ENCODE data around the gene ALG6.
"Not testable (repeated sequence)": the region's sequence is repeated elsewhere in the genome, so short reads cannot be mapped to it uniquely, and the experiment has no call there.

The ALG6 gene

DNA sequence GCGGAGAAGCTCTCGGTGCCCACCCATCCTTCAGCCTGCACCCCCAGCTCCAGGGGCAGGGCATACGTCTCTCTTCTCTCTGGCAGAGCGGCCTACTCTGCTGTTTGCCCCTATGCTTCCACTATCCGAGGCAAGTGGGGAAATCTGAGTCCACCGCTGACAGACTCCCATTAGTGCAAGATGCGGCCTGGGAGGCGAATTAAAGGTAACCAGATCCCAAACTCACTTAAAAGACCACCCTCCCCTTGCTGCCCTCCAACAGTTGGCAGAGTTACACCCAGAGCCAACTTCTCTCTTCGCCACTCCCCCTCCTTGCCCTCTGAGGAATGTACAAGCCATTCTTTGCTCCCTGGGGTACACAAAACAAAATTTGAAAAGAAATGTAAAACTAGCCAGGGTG, 38.6 kb upstream of the ALG6 start:
- no peak for DNase-seq

GRCh38 chr1:63329621-63330330, 37.7 kb upstream of the ALG6 start:
- no peak for DNase-seq

DNA sequence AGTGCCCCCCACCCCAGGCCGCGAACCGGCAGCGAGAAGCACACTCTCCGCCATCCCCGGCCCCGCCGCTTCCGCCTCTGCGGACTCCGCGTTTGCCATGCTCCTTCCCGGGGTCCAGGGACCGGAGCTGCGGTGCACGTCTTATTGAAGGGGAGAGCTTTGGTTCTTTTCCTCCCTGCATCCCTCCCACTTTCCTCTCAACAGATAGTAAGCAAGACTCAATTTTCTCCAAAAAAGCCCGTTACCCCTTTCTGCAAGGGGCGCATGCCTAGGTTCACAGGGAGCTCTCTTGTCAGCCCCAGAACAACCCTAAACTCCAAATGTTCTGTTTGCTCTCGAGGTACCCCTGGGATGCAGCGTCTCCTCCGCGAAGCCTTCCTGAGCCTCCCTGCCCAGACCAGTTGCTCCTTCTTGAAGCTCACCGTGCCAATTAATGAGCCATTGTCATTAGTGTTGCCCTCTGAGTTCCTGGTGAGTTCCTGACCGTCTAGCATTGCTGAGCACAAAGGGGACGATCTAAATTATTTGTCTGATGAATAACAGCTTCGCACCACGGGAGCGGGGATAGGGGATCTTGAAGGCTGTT, 37.0 kb upstream of the ALG6 start:
- no peak for DNase-seq

DNA sequence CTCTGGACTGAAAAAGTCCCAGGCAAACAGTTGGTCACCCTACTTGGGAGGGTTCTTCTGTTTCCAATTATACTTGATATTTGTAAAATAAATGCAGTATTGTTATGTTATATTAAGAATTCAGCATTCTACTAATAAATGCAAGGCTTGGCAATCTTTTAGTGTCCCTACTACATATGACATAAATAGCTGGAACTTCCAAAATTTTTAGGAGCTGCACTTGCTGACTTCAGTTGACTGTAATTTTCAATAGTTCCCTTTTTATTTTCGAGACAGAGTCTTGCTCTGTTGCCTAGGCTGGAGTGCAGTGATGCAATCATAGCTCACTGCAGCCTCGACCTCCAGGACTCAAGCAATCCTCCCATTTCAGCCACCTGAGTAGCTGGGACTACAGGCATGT, 25.0 kb upstream of the ALG6 start:
- DNase-seq: no peak

DNA sequence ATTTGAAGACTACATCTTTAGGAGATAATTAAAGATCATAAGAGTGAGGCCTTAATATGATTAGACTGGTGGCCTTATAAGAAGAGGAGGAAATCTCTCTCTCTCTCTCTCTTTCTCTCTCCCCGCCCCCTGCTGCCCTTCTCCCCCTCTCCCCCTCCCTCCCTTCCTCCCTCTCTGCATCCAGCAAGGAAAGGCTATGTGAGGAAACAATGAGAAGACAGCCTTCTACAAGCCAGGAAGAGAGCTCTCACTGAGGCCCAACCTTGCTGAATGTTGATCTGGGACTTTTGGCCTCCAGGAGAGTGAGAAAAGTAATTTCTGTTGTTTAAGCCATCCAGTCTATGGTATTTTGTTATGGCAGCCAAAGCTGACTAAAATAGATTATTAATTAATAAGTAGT, 23.5 kb upstream of the ALG6 start:
- DNase-seq: no peak

GRCh38 chr1:63350320-63350719, 17.1 kb upstream of the ALG6 start:
- DNase-seq: no peak

GRCh38 chr1:63352736-63353135, 14.7 kb upstream of the ALG6 start:
- DNase-seq: no peak

GRCh38 chr1:63356234-63356633, 11.2 kb upstream of the ALG6 start:
- not testable (repeated sequence) for DNase-seq

DNA sequence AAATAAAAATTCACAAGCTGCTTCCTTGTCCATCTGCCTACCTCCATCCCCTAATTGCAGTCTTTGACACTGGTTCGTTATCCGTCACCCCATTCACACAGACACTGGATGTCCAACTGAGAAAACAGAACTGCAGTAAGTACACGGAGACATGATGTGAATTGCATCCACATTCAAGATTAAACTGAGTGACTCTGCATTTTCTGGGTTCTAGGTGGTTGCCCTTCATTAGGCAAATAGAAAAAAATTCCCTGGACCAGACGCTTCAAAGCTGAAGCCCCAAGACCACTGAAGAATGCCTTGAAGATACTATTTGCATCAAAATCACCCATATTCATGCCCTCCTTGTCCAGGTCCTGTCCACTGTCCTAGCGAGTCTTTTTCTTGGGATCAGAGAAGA, 7.9 kb upstream of the ALG6 start:
- no peak for DNase-seq

DNA sequence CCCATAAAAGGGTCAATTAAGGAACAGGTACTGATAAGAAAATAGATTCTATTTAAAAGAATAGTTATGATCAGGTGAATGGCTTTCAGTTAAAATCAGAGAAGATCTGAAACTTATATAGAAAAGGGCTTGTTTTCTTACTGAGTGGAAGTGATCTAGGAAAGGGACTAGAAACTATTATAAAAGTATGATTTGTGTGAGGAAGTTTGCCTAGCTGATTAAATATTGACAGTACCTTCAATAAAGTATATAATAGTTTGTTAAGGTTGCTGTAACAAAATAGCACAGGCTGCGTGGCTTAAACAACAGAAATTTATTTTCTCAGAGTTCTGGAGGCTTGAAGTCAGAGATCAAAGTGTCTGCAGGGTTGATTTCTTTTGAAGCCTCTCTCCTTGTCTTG, 5.4 kb upstream of the ALG6 start:
- DNase-seq: no peak

- no peak for DNase-seq
Measured at GRCh38 chr1:63362578-63362977, 4.8 kb upstream of the ALG6 start.

GRCh38 chr1:63363014-63363413, 4.4 kb upstream of the ALG6 start:
- DNase-seq: no peak

- peak in 1 of 2 experiments; percentile 16 for DNase-seq
Measured at GRCh38 chr1:63366908-63367214, 566 bp upstream of the ALG6 start.

DNA sequence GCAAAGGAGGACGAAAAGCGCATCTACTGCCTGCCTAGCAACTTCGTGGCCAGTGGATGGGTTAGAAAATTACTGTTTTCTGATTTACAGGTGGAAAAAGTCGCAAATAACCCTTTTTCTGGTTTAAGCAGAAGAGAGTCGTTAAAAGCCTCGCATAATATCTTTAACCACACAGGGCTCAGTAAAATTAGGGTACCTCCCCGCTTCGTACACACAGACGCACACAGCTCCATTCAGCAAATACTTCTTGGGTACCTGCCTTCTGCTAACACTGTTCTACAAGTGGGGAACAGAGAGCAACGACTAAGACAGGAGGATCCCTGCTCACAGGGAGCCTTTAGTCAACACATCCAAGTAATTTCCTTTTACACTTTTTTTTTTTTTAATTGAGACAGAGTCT, 704 bp downstream of the ALG6 start:
- peak in 1 of 2 experiments; percentile 29 for DNase-seq

GRCh38 chr1:63379583-63379982, 12.2 kb downstream of the ALG6 start:
- DNase-seq: no peak

DNA sequence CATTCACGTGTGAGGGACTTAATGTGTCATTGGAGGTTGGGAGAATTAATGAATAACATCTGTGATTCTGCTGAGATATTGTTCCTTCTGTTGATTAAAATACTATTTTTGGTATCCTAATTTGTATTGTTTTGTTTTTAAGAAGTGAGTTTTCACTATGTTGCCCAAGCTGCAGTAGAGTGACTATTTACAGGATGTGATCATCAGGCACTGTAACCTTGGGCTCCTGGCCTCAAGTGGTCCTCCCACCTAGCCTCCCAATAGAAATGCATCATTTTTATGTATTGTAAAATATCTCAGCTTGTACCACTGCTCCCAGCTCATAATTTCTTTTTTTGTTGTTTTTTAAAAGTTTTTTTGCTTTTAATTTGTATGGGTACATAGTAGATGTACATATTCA, 14.3 kb downstream of the ALG6 start:
- DNase-seq: no peak

GRCh38 chr1:63401945-63402344, 34.5 kb downstream of the ALG6 start:
- DNase-seq: no peak

DNA sequence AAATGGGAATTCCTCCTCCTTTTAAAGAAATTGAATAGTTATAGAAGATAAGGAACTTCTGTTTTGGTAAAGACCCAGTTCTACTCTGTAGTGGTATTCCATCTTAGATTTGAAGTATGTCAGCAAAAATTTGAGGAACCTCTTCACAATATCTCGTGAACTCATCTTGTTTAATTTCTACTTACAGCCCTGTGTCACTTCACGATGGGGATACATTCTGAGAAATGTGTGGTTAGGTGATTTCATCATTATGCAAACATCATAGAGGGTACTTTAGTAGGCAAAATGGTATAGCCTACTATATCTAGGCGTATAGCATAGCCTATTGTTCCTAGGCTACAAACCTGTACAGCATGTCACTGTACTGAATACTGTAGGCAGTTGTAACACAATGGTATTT, 36.0 kb downstream of the ALG6 start:
- no peak for DNase-seq

- no peak for DNase-seq
Measured at GRCh38 chr1:63405021-63405420, 37.6 kb downstream of the ALG6 start.

DNA sequence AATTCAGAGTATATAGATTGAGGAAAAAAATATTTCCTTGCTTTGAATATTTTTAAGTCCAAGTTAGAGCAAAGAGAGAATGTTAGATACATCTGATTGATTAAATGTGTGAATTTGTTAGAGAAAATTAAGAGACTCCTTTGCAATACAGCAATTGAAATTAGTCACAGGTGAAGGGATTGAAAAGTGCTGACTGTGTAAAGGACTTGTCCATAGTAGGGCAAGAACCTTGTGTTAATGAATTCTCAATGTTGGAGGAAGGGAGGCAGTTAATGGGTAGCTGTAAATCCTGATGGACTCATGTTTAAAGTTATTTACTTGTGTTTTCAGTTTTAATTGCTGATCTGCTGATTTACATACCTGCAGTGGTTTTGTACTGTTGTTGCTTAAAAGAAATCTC, 38.6 kb downstream of the ALG6 start:
- no peak for DNase-seq

GRCh38 chr1:63407002-63407401, 39.6 kb downstream of the ALG6 start:
- no peak for DNase-seq

DNA sequence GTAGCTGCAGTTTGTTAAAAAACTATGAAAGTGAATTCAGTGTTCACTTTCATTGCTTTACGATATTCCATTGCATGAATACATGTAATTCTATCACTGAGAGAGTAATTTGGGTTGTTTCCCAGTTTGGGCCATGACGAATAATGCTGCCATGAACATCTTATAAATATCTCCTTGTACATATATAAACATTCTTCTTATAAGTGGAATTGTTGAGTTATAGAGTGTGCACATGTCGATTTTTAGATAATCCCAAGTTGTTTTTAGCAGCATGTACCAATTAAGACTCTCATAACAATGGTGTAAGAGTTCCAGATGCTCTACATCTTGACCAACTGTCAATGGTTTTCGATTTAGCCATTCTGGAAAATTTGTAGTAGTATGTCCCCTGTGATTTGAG, 40.9 kb downstream of the ALG6 start:
- DNase-seq: peak; percentile 53 to 85

DNA sequence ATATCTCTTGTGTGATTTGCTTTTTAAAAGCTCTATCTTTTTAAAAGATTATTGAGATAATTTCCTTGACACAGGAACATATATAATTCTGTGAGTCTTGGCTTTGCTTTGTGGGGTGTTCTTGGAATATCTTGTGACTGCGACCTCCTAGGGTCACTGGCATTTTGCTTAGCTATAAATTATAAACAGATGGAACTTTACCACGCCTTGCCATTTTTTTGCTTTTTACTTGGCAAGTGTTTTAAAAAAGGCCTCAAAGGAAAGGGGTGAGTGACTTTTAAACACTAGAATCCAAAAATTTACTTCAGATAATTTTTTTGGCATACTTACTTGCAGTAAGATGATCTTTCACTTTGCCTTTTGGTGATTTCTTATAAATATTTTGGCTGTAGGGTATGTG, 43.6 kb downstream of the ALG6 start:
- DNase-seq: no peak

DNA sequence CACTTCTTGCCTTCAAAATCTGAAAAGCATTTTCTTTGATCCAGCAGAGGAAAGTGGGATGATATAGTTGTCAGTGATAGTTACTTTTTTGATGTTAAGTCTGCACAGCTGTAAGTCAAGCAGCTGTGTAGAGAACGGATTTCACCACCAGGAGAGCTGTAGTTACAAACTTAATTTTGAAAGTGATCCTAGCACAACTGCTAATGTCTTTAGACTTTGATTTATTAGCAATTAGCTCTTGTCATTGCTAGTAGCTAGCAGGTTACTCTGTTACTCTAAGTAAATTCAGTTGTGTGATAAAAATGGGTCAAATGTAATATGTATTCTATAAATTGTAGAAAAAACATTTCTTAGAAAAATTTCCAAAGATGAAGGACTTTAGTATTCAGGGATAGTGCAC, 46.0 kb downstream of the ALG6 start:
- no peak for DNase-seq

DNA sequence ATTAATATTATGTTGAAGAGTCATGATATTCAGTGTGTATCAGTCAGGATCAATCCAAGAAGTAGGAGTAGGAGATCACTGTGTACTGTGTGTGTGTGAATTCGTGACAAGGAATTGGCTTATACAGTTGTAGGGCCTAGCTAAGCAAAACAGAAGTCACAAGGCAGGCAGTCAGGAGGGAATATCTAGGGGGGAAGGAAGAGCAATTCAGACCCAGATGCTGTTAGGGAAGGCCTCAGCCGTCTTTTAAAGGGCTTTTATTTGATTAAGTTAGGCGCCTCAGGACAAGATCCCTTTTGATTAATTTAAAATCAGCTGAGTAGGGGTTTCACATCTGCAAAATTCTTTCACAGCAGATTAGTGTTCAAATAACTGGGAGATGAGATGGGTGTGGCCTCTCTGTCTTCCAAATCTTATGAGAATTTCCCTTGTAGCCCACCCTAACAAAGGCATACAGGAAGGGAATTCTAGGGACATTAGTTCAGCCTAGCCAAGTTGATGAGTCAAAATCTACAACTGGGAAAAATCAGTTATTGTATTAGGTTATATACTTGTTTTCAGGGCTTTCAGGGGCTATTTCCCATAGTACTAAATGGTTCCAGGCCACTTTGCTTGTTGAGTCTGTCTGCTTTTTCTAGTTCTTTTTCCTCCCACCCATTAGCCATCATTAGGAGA, 47.4 kb downstream of the ALG6 start:
- DNase-seq: no peak
